Heart left ventricle (tissue), 13 donors: ENCODE results near the gene ALS2CL.

ENCODE experiments used
- POLR2A ChIP-seq, 2 donors: fragments of 450-650 bp; IDR thresholded peaks; one replicate each; pipeline ENCODE4 v1.6.1; 2017; ENCODE audit warnings: antibody characterized with exemption in 2 of 2, mild to moderate bottlenecking in 2 of 2, moderate library complexity in 2 of 2
- TF ChIP-seq, protein P1 (sequence below), 12 donors: fragments of 200-600 bp; sonication (generic) in 4 of 12; IDR thresholded peaks; one replicate each; pipeline versions ENCODE4 v1.5.0 to v1.8.0; 2018 to 2022; ENCODE audit warnings: antibody characterized with exemption in 12 of 12, mild to moderate bottlenecking in 5 of 12
- donor health status: ischemic (EF 13 %, LVEDD 7.1; RV severe dilation, severe dysfunction).
- donor health status: DM: no; HTN: yes; CAD: no.
- donor health status: DM: no; HTN: no; CAD: no.
- donor health status: ischemic (EF 25% LVEDD 6.9; RV normal size, moderate dysfunction).
- donor health status: ischemic (EF 25% LVEDD 5.7; RV mildly dilated, moderate dysfunction).
- donor health status: ischemic (EF 35%, LVEDD 5.7; RV mildly dilated, moderate dysfunction).
- donor health status: nonischemic (EF 11% LVEDD 7.7; RV severe dilation, severe dysfunction).
- donor health status: DM: yes; HTN: yes; CAD: no.
- donor health status: PGD.
- donor health status: ischemic (EF 29% LVEDD 5.4; RV normal size, mild dysfunction).
- donor health status: nonischemic (EF 23%, LVEDD 6.1; RV moderate dilation, normal function).

DNA sequence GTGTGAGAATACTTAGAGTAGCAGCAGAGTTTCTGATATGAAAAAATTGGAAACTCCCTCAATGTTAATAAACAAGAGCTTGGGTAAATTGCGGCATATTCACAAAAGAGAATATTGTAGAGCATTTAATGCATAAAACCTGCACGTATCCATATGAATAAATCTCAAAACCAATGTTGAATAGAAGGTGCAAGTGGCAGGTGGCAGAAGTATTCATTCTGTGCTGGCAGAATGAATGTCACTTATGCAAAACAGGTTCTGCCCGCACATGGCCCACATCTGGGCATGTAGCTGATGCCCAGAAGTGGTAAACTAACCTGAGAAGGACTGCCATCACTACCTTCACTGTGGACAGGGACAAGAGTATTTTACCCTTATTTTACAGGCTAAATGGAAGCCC is 38.3 kb upstream of the ALS2CL start:
- TF ChIP-seq, protein P1, sequence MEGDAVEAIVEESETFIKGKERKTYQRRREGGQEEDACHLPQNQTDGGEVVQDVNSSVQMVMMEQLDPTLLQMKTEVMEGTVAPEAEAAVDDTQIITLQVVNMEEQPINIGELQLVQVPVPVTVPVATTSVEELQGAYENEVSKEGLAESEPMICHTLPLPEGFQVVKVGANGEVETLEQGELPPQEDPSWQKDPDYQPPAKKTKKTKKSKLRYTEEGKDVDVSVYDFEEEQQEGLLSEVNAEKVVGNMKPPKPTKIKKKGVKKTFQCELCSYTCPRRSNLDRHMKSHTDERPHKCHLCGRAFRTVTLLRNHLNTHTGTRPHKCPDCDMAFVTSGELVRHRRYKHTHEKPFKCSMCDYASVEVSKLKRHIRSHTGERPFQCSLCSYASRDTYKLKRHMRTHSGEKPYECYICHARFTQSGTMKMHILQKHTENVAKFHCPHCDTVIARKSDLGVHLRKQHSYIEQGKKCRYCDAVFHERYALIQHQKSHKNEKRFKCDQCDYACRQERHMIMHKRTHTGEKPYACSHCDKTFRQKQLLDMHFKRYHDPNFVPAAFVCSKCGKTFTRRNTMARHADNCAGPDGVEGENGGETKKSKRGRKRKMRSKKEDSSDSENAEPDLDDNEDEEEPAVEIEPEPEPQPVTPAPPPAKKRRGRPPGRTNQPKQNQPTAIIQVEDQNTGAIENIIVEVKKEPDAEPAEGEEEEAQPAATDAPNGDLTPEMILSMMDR (IDR thresholded peaks at IDR 0.05): no peak
- no peak for TF ChIP-seq POLR2A (IDR thresholded peaks at IDR 0.05)
